Stimulated activated effector memory CD8-positive, alpha-beta T cell treated with anti-CD3 and anti-CD28 coated beads, Interleukin-12 subunit alpha, Interleukin-12 subunit beta, amount 100 ng/mL, for 72 hours (primary cell): ENCODE measurements around the gene CCDC159.

Source experiments
- ATAC-seq: fragments of 150-1000 bp; cut with Tn5 transposase; 2 replicates; pipeline ENCODE4 v1.10.0; 2021
- DNase-seq, 2 donors: peaks; one replicate each; pipeline ENCODE4 v3.0.0; 2021 to 2022; ENCODE audit warnings: low spot score in 2 of 2
- H3K27ac Mint-ChIP-seq: one replicate; pipeline ENCODE4 v1.8.0; 2022; ENCODE audit warnings: mild to moderate bottlenecking, mixed read lengths
- H3K36me3 Mint-ChIP-seq: one replicate; pipeline ENCODE4 v1.8.0; 2022; ENCODE audit warnings: mild to moderate bottlenecking, mixed read lengths
- H3K4me1 Mint-ChIP-seq: one replicate; pipeline ENCODE4 v1.8.0; 2022; ENCODE audit warnings: mixed read lengths
- H3K4me3 Mint-ChIP-seq: one replicate; pipeline ENCODE4 v1.8.0; 2022; ENCODE audit warnings: mild to moderate bottlenecking, mixed read lengths
- H3K9me3 Mint-ChIP-seq: one replicate; pipeline ENCODE4 v1.8.0; 2022; ENCODE audit warnings: mixed read lengths

Gene CCDC159

GRCh38 chr19:11387162-11388034, 41.1 kb downstream of the CCDC159 start:
- Mint-ChIP-seq H3K4me3 (no peak overlapping the region), H3K9me3 (no peaks in the 10 kb centered on the region), H3K27ac (no peak overlapping the region), H3K36me3 (no peaks in the 10 kb centered on the region), H3K4me1 (peaks cover 9% of the 10 kb centered on the region)
- ATAC-seq (no peak), DNase-seq (no peak)

DNA sequence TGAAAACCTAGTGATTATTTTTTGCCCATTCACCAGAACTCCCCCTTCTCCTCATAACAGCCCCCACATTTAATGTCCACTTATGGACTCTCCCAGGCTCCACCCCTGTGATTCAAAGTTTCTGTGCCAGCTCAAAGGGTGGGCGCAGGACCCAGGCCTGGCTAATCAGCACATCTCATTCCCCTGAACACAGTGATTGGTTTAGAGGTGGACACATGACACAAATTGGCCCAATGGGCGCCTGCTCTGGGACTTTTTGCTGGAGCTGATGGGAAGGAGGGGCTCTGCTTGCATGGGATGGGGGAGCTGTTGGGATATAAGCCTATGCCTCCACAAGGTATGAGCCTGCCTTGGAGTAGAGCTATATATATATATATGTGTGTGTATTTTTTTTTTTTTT, 44.0 kb downstream of the CCDC159 start:
- Mint-ChIP-seq H3K27ac (no peak overlapping the region), H3K4me1 (peaks cover 3% of the 10 kb centered on the region), H3K9me3 (no peaks in the 10 kb centered on the region), H3K36me3 (no peaks in the 10 kb centered on the region), H3K4me3 (no peak overlapping the region)
- DNase-seq (no peak), ATAC-seq (no peak)

- no peaks in the 10 kb centered on the region for H3K9me3 Mint-ChIP-seq
- no peak overlapping the region for H3K4me3 Mint-ChIP-seq
- ATAC-seq, result no peak
- H3K27ac Mint-ChIP-seq, result no peak overlapping the region
- H3K36me3 Mint-ChIP-seq, result no peaks in the 10 kb centered on the region
- no peak for DNase-seq
- peaks cover 4% of the 10 kb centered on the region for H3K4me1 Mint-ChIP-seq
These were observed 44.8 kb downstream of the CCDC159 start for GRCh38 chr19:11390933-11391680.

DNA sequence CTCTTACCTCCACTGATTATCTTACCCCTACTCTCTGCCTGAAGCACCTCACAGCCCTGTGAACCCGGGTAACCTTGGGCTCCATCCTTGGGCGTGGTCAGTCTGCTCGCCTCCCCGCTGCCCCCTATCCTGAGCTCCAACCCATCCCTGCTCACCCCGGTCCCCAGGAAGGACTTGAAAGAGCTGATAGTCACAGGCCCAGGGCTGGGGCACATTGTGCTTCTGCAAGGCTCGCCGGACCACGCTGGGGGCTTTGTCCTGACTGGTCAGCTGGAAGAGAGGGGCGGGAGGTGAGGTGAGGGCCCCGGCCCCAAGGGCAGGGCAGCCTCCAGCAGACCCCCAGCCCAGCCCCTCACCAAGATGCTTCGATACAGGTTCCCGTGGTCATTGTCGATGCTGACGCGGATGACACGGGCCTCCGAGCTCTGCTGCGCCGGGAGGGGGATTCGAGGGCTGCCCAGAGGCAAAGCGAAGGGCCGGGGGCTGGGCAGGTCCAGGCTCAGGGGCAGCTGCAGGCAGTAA, 50.8 kb downstream of the CCDC159 start:
- no peak overlapping the region for H3K27ac Mint-ChIP-seq
- H3K4me3 Mint-ChIP-seq, result no peak overlapping the region
- DNase-seq, result no peak
- H3K9me3 Mint-ChIP-seq, result no peaks in the 10 kb centered on the region
- H3K4me1 Mint-ChIP-seq, result peaks cover 4% of the 10 kb centered on the region
- no peaks in the 10 kb centered on the region for H3K36me3 Mint-ChIP-seq
- no peak for ATAC-seq

DNA sequence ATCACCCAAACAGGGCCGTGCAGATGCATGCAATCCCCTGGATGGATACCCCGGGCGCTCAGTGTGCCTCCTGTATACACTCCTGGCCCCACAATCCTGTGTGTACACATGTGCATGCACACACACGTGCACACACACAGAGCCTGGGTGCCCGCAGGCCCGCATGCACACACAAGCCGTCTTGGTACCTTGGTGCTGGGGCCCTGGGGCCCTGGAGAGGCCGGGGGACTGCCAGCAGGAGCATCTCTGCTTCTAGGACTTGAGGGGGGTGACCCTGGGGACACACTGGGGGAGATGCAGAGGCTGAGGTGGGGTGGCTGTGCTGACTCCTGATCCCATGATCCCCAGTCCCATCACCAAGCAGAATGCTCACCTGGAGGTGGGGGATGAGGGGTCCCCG, 53.3 kb downstream of the CCDC159 start:
- Mint-ChIP-seq H3K36me3 (no peaks in the 10 kb centered on the region), H3K4me3 (no peak overlapping the region), H3K4me1 (peaks cover 4% of the 10 kb centered on the region), H3K9me3 (no peaks in the 10 kb centered on the region), H3K27ac (no peak overlapping the region)
- DNase-seq (no peak), ATAC-seq (no peak)

DNA sequence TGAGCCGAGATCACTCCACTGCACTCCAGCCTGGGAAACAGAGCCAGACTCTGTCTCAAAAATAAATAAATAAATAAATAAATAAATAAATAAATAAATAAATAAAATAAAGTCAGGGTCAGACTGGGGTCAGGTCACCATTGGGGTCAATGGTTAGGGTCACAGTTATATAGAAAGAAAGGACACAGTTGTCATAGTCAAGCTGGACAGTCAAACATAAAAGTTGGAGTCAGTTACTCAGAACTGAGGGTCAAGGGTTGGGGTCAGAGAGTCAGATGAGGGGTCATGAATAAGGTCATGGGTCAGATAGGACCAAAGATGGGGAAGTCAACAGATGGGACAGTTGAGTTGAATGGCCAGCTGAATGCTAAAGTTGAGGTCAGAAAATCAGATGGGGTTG, 54.5 kb downstream of the CCDC159 start:
- DNase-seq (no peak), ATAC-seq (no peak)
- Mint-ChIP-seq H3K4me3 (no peak overlapping the region), H3K27ac (no peak overlapping the region), H3K4me1 (no peaks in the 10 kb centered on the region), H3K9me3 (no peaks in the 10 kb centered on the region), H3K36me3 (no peaks in the 10 kb centered on the region)

GRCh38 chr19:11401808-11402543, 55.7 kb downstream of the CCDC159 start:
- H3K27ac Mint-ChIP-seq, result no peak overlapping the region
- ATAC-seq (no peak), DNase-seq (no peak)
- no peaks in the 10 kb centered on the region for H3K9me3 Mint-ChIP-seq
- H3K4me3 Mint-ChIP-seq, result no peak overlapping the region
- no peaks in the 10 kb centered on the region for H3K4me1 Mint-ChIP-seq
- no peaks in the 10 kb centered on the region for H3K36me3 Mint-ChIP-seq
